Mucosa of stomach (tissue), 1 donor: ENCODE measurements around the gene NFAT5.
A peak's percentile ranks its signal among the peaks of the same experiment; 100 is the strongest.

Experiments
- H3K27me3 ChIP-seq: one replicate; pipeline ENCODE4 v1.7.0; 2013; ENCODE audit warnings: mild to moderate bottlenecking, low read length; ENCODE audit not compliant: control insufficient read depth, insufficient read depth
- H3K36me3 ChIP-seq: one replicate; pipeline ENCODE4 v1.7.0; 2013; ENCODE audit warnings: low read length; ENCODE audit not compliant: control insufficient read depth, insufficient read depth
- H3K4me1 ChIP-seq: one replicate; pipeline ENCODE4 v1.7.0; 2013; ENCODE audit warnings: mild to moderate bottlenecking, low read length; ENCODE audit not compliant: control insufficient read depth, insufficient read depth
- H3K4me3 ChIP-seq: one replicate; pipeline ENCODE4 v1.7.0; 2013; ENCODE audit warnings: low read length
- H3K9ac ChIP-seq: one replicate; pipeline ENCODE4 v1.7.0; 2013; ENCODE audit warnings: mild to moderate bottlenecking, low read length, moderate library complexity
- H3K9me3 ChIP-seq: one replicate; pipeline ENCODE4 v1.7.0; 2013; ENCODE audit warnings: mild to moderate bottlenecking, low read length, moderate library complexity; ENCODE audit not compliant: control insufficient read depth
- donor health status: Pancreatic carcinoma.

Gene NFAT5

GRCh38 chr16:69707920-69708683 lies 142.3 kb downstream of the NFAT5 start:
- no peaks in the 10 kb centered on the region for H3K27me3 ChIP-seq
- no peak overlapping the region for H3K9ac ChIP-seq
- H3K36me3 ChIP-seq, result peaks cover 15% of the 10 kb centered on the region
- H3K4me1 ChIP-seq, result peaks cover 14% of the 10 kb centered on the region
- H3K9me3 ChIP-seq, result no peaks in the 10 kb centered on the region
- no peak overlapping the region for H3K4me3 ChIP-seq

GRCh38 chr16:69709456-69710084 lies 143.8 kb downstream of the NFAT5 start:
- H3K36me3 ChIP-seq, result peaks cover 17% of the 10 kb centered on the region
- H3K9ac ChIP-seq, result no peak overlapping the region
- H3K4me3 ChIP-seq, result no peak overlapping the region
- H3K27me3 ChIP-seq, result no peaks in the 10 kb centered on the region
- H3K9me3 ChIP-seq, result no peaks in the 10 kb centered on the region
- peaks cover 14% of the 10 kb centered on the region for H3K4me1 ChIP-seq

GRCh38 chr16:69711115-69711740 lies 145.5 kb downstream of the NFAT5 start:
- H3K4me1 ChIP-seq, result peaks cover 22% of the 10 kb centered on the region

GRCh38 chr16:69712277-69712676 lies 146.5 kb downstream of the NFAT5 start:
- peaks cover 22% of the 10 kb centered on the region for H3K36me3 ChIP-seq
- H3K4me1 ChIP-seq, result peaks cover 22% of the 10 kb centered on the region
- no peaks in the 10 kb centered on the region for H3K27me3 ChIP-seq
- H3K9me3 ChIP-seq, result no peaks in the 10 kb centered on the region
- H3K9ac ChIP-seq, result no peak overlapping the region
- no peak overlapping the region for H3K4me3 ChIP-seq

More at GRCh38 chr16:69711115-69711740, 145.5 kb downstream of the NFAT5 start:
- Histone ChIP-seq H3K36me3 (peaks cover 22% of the 10 kb centered on the region), H3K27me3 (no peaks in the 10 kb centered on the region), H3K9me3 (no peaks in the 10 kb centered on the region), H3K9ac (no peak overlapping the region), H3K4me3 (no peak overlapping the region)

- Histone ChIP-seq H3K9me3 (no peaks in the 10 kb centered on the region), H3K4me1 (peaks cover 22% of the 10 kb centered on the region), H3K4me3 (no peak overlapping the region), H3K27me3 (no peaks in the 10 kb centered on the region), H3K9ac (no peak overlapping the region), H3K36me3 (peaks cover 25% of the 10 kb centered on the region)
Observed at GRCh38 chr16:69712914-69713581, 147.3 kb downstream of the NFAT5 start.

- H3K9ac ChIP-seq, result no peak overlapping the region
- H3K36me3 ChIP-seq, result peaks cover 18% of the 10 kb centered on the region
Observed at GRCh38 chr16:69717066-69717465, 151.3 kb downstream of the NFAT5 start.

GRCh38 chr16:69718111-69718764 lies 152.5 kb downstream of the NFAT5 start:
- peaks cover 13% of the 10 kb centered on the region for H3K36me3 ChIP-seq
- no peaks in the 10 kb centered on the region for H3K9me3 ChIP-seq
- no peaks in the 10 kb centered on the region for H3K27me3 ChIP-seq
- H3K4me3 ChIP-seq, result no peak overlapping the region
- H3K4me1 ChIP-seq, result peaks cover 23% of the 10 kb centered on the region
- no peak overlapping the region for H3K9ac ChIP-seq

More at GRCh38 chr16:69717066-69717465, 151.3 kb downstream of the NFAT5 start:
- no peak overlapping the region for H3K4me3 ChIP-seq
- no peaks in the 10 kb centered on the region for H3K9me3 ChIP-seq
- H3K27me3 ChIP-seq, result no peaks in the 10 kb centered on the region
- peaks cover 29% of the 10 kb centered on the region for H3K4me1 ChIP-seq

- Histone ChIP-seq H3K4me1 (peaks cover 15% of the 10 kb centered on the region), H3K9ac (no peak overlapping the region), H3K27me3 (no peaks in the 10 kb centered on the region), H3K4me3 (no peak overlapping the region), H3K9me3 (no peaks in the 10 kb centered on the region), H3K36me3 (peaks cover 7% of the 10 kb centered on the region)
Observed at GRCh38 chr16:69720822-69721430, 155.2 kb downstream of the NFAT5 start.

GRCh38 chr16:69721441-69721957 lies 155.7 kb downstream of the NFAT5 start:
- H3K27me3 ChIP-seq, result no peaks in the 10 kb centered on the region
- H3K9ac ChIP-seq, result no peak overlapping the region
- H3K4me1 ChIP-seq, result peaks cover 15% of the 10 kb centered on the region
- no peaks in the 10 kb centered on the region for H3K9me3 ChIP-seq
- H3K36me3 ChIP-seq, result peaks cover 7% of the 10 kb centered on the region
- no peak overlapping the region for H3K4me3 ChIP-seq

- Histone ChIP-seq H3K4me1 (peaks cover 15% of the 10 kb centered on the region), H3K4me3 (peak overlapping the region; percentile 62), H3K36me3 (no peaks in the 10 kb centered on the region), H3K9ac (peak overlapping the region; percentile 99), H3K9me3 (no peaks in the 10 kb centered on the region), H3K27me3 (no peaks in the 10 kb centered on the region)
Observed at GRCh38 chr16:69724414-69724873, 158.7 kb downstream of the NFAT5 start.

- Histone ChIP-seq H3K9ac (peak overlapping the region; percentile 99), H3K27me3 (no peaks in the 10 kb centered on the region), H3K9me3 (no peaks in the 10 kb centered on the region), H3K36me3 (no peaks in the 10 kb centered on the region), H3K4me3 (peak overlapping the region; percentile 62), H3K4me1 (peaks cover 15% of the 10 kb centered on the region)
Observed at GRCh38 chr16:69724981-69725479, 159.3 kb downstream of the NFAT5 start.
